ENCODE data around the gene GCLC.

Gene GCLC

DNA sequence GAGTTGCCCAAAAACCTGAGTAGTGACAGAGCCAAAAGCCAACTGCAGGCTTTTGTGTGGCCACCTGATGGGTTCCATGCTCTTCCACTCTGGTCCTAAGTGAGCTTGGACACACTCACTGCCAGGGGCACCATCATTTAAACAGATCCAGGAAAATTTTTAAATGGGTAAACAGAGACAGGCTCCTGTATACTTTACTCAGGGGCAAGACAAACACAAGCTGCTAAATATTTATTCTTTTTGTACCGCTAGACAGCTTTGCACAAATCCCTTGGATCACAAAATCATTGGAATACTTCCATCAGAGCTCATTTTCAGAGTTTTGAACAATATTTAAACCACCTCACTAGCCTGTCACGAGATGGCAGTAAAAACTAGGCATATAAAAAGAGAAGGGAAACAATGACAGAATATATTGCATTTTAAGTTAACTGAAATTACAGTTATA is 31.4 kb downstream of the GCLC start:
- DNase-seq (ENCODE audit: insufficient read length, low spot score) (no peak), FAIRE-seq (no peak)
- TF ChIP-seq, protein P1, sequence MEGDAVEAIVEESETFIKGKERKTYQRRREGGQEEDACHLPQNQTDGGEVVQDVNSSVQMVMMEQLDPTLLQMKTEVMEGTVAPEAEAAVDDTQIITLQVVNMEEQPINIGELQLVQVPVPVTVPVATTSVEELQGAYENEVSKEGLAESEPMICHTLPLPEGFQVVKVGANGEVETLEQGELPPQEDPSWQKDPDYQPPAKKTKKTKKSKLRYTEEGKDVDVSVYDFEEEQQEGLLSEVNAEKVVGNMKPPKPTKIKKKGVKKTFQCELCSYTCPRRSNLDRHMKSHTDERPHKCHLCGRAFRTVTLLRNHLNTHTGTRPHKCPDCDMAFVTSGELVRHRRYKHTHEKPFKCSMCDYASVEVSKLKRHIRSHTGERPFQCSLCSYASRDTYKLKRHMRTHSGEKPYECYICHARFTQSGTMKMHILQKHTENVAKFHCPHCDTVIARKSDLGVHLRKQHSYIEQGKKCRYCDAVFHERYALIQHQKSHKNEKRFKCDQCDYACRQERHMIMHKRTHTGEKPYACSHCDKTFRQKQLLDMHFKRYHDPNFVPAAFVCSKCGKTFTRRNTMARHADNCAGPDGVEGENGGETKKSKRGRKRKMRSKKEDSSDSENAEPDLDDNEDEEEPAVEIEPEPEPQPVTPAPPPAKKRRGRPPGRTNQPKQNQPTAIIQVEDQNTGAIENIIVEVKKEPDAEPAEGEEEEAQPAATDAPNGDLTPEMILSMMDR (IDR thresholded peaks at IDR 0.05; ENCODE audit: insufficient read depth, missing control alignments): no peak

DNA sequence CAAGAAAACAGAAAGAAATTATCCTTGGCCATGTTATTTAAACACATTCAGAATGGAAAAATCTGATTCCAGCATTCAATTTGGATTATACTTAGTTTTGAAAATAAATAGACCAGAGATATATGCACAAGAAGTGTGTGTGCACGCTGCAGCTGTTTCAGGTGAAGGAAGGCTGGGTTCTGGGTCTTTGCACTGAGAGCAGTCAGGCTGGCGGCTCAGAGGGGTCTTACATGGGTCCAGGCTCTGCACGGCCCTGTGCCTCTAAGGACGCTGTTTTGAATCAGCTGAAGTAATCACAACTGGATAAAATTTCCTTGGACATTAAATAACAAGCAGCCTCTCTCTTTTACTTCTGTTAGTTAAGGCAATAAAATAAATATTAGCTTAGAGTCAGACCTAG is 31.8 kb downstream of the GCLC start:
- FAIRE-seq: no peak
- TF ChIP-seq, protein P1 (IDR thresholded peaks at IDR 0.05; ENCODE audit: insufficient read depth, missing control alignments): no peak
- no peak for DNase-seq (ENCODE audit: insufficient read length, low spot score)

DNA sequence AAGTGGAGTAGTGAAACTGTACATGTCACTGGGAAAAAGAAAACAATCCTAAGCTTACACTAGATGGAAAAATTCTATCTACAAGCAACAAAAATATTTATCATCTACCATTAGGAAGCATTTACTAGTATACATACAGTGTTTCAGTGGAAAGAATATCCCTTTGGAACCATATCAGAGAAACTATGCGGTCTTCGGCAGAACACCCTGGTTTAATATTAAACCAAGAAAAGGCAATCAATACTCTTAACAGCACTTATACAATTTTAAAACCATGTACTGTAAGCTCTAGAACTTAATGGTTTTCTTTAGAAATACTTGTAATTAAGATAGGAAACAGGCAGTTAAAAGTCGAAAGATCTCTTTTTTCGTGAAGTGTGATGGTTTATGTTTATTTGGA is 32.3 kb downstream of the GCLC start:
- TF ChIP-seq, protein P1 (IDR thresholded peaks at IDR 0.05; ENCODE audit: insufficient read depth, missing control alignments): no peak
- FAIRE-seq (no peak), DNase-seq (ENCODE audit: insufficient read length, low spot score) (no peak)

DNA sequence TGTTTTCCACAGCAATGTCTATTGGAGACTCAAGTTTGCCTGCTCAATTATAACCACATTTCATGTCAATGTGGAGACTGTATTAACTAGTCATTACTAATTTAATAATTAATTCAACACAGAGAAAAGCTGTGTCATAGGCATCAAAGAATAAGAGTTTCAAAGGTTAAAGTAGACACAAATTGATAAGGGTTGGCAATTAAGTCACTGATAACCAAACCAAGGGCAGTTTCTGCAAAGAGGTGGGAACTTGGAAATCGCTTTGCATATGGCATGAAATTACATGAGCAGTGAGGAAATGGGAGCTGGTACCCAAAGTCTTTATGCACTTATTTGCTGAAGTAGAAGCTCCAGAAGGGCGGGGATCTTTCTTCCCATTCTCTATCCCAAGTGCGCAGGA is 34.2 kb downstream of the GCLC start:
- TF ChIP-seq, protein P1 (IDR thresholded peaks at IDR 0.05; ENCODE audit: insufficient read depth, missing control alignments): no peak
- FAIRE-seq (no peak), DNase-seq (ENCODE audit: insufficient read length, low spot score) (no peak)

DNA sequence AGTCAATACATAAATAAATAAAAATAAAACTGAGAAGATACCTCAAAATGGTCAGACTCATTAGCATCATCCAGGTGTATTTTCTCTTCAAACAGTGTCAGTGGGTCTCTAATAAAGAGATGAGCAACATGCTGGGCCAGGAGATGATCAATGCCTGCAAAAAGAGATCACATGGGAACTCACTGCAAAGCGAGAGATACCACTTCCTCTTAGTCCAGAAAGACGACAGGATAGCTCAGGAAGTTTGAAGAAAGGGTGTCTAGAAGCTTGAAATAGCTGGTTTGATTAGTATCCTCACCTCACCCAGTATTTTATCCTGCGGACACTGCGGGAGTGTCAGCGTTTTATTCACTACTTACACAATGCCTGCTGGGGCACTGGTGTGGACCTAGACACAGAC is 38.0 kb downstream of the GCLC start:
- FAIRE-seq: no peak
- DNase-seq (ENCODE audit: insufficient read length, low spot score): no peak
- TF ChIP-seq, protein P1 (IDR thresholded peaks at IDR 0.05; ENCODE audit: insufficient read depth, missing control alignments): no peak

DNA sequence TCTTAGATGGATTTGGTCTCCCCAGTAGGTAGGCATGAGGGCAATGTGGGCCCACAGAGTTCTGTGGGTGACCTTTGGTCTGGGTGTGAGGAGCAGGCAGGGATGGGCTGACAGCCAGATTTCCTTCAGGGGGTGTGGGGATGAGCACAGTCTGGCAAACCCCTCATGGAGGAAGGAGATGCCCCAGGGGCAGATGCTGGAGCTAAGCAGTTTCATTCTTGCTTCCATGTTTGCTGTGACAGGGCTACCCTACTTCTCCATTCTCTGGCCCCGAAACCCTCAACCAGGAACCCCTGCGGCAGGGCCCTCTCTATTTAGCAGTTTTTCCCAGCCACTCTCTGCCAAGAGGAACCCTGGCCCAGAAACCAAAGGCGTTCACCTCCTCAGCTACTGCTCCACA is 40.4 kb downstream of the GCLC start:
- FAIRE-seq: no peak
- TF ChIP-seq, protein P1 (IDR thresholded peaks at IDR 0.05; ENCODE audit: insufficient read depth, missing control alignments): no peak

DNA sequence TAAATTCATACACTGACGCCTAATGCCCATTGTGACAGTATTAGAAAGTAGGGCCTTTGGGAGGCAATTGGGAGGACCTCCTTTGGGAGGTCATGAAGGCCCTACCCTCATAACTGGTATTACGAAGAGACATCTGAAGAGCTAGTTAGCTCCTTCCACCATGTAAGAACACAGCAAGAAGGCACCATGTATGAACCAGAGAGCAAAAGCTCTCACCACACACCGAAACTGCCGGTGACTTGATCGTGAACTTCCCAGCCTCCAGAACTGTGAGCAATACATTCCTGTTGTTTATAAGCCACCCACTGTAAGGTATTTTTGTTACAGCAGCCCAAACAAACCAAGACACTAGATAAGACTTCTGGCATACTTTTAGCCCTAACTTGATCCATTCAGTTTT is 41.8 kb downstream of the GCLC start:
- FAIRE-seq: no peak
- no peak for DNase-seq (ENCODE audit: insufficient read length, low spot score)
- TF ChIP-seq, protein P1 (IDR thresholded peaks at IDR 0.05; ENCODE audit: insufficient read depth, missing control alignments): no peak

More for the DNA sequence above, 40.4 kb downstream of the GCLC start:
- DNase-seq (ENCODE audit: insufficient read length, low spot score): no peak

All from D721Med (cell line).